ENCODE data around the gene JSRP1. TPM values are rescaled to one million over a fixed set of nuclear protein-coding genes. Genes with fewer than 3 reads are reported as not detected.

The JSRP1 gene
- total and polyA plus RNA-seq, 10 of the 15 experiments (the other 5 are each of a cell fraction or from before 2014, with no cell fraction given) = 0.41 to 0.91 (median 0.49) TPM; not detected in 7

DNA sequence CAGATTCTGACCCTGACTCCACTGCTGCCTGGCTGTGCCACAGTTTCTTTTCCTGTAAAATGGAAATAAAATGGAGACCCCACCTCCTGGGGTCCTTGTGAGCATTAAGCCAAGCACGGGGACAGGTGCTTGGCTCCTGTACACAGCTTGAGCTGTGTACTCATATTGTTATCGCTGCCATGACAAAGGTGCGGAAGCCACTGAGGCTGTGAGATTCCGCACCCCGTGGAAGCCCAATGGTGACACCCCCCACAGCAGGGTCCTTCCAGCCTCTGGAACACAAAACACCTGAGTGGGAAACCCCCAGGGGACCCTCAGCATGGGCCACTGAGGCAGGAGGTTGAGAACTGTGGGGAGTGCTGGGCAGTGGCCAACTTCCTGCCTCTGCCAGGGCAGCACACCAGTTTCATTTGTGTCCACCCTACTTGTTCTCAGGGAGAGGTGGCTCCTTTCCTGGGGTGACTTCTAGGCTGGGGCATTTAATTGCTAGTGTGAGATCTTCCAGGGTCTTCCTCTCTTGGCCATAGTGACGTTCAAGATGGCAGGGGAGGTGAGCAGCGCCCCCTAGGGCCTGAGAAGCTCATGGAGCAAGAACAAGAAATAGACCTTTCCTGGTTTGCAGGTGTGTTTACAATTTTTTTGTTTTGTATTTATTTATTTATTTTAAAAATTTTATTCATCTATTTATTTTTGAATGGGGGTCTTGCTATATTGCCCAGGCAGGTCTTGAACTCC lies 5.4 kb upstream of the JSRP1 start:
- Histone ChIP-seq H3K4me1 (ENCODE audit: control insufficient read depth, insufficient read depth, low read length) (peaks cover 25% of the 10 kb centered on the region), H3K27ac (ENCODE audit: control insufficient read depth, insufficient read depth) (no peak overlapping the region), H3K27me3 (replicated peaks in 1 of 2; ENCODE audit: control insufficient read depth in 2 of 2, insufficient read depth in 2 of 2, low read length in 1 of 2) (no peaks in the 10 kb centered on the region), H3K36me3 (ENCODE audit: control insufficient read depth in 2 of 2, insufficient read depth in 2 of 2, low read length in 1 of 2) (no peaks in the 10 kb centered on the region), H2AFZ (ENCODE audit: control insufficient read depth, low read depth, low read length) (no peak overlapping the region), H3K9me3 (replicated peaks; ENCODE audit: control insufficient read depth, insufficient read depth, low read length) (no peaks in the 10 kb centered on the region), H3K79me2 (ENCODE audit: control insufficient read depth, insufficient read depth, low read length) (no peaks in the 10 kb centered on the region), H3K9ac (ENCODE audit: control insufficient read depth, insufficient read depth, low read length) (no peak overlapping the region), H3K4me2 (ENCODE audit: control insufficient read depth, insufficient read depth) (no peak overlapping the region), H3K4me3 (no peak overlapping the region), H4K20me1 (ENCODE audit: control insufficient read depth, insufficient read depth) (no peaks in the 10 kb centered on the region)
- no peak for DNase-seq (ENCODE audit: low read depth, low spot score)
- ATAC-seq = peak; percentile 17; the same call in 1 of the 3 replicates
- intact Hi-C loops (cut with micrococcal nuclease; ENCODE audit: unreplicated experiment) = loop anchor here (10.0 kb wide), 1 partner anchor 167 kb away; the partner anchor contains the start of genes IZUMO4 and MOB3A
- ChIA-PET CTCF (interaction anchor here (0.6 to 6.7 kb wide), 20 partner anchors 9 to 298 kb away, joined by 3 to 130 read pairs (median 4); partner anchors contain the start of genes LSM7, PLEKHJ1 and TIMM13), RAD21 (ENCODE audit: unreplicated experiment) (interaction anchor here (0.8 to 5.4 kb wide), 6 partner anchors 19 to 107 kb away, joined by 3 to 72 read pairs (median 4); partner anchors contain the start of gene SF3A2), POLR2A (interaction anchor here (0.7 to 4.7 kb wide), 5 partner anchors 9 to 54 kb away, joined by 3 to 54 read pairs (median 3); partner anchors contain the start of gene PLEKHJ1), SMC1A (ENCODE audit: uncharacterized antibody, unreplicated experiment) (interaction anchor here (0.7 to 5.4 kb wide), 10 partner anchors 11 to 351 kb away, joined by 3 to 46 read pairs (median 4); partner anchors contain the start of gene PLEKHJ1)
- no TSS peak for BruUV-seq (replicated peaks)
- in situ Hi-C loops (cut with MboI) = no loop called here
- WGBS (ENCODE audit: insufficient coverage, insufficient replicate concordance, low lambda C conversion rate, missing lambda C conversion rate) = 57% methylated on average over 7 of the region's 7 CpGs
- FAIRE-seq = no peak
- TF ChIP-seq TCF3 (IDR thresholded peaks at IDR 0.05; ENCODE audit: borderline replicate concordance, insufficient read depth, low read depth, low read length) (no peak), ESRRA (IDR thresholded peaks at IDR 0.05; ENCODE audit: low read length) (no peak), CBX5 (IDR thresholded peaks at IDR 0.05; ENCODE audit: low read depth) (no peak), YY1 (IDR thresholded peaks at IDR 0.05; ENCODE audit: low read depth, low read length) (peak; percentile 88), BCL11A (IDR thresholded peaks at IDR 0.05; ENCODE audit: low read depth, low read length) (no peak), RAD21 (IDR thresholded peaks at IDR 0.05; ENCODE audit: insufficient read depth, low read depth, low read length) (peak; percentile 50), SPI1 (IDR thresholded peaks at IDR 0.05; ENCODE audit: borderline replicate concordance, insufficient read depth, low read depth, low read length) (peak; percentile 7; the same call in 1 of the 2 replicates)
- TF ChIP-seq, protein P1, sequence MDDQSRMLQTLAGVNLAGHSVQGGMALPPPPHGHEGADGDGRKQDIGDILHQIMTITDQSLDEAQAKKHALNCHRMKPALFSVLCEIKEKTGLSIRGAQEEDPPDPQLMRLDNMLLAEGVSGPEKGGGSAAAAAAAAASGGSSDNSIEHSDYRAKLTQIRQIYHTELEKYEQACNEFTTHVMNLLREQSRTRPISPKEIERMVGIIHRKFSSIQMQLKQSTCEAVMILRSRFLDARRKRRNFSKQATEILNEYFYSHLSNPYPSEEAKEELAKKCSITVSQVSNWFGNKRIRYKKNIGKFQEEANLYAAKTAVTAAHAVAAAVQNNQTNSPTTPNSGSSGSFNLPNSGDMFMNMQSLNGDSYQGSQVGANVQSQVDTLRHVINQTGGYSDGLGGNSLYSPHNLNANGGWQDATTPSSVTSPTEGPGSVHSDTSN (IDR thresholded peaks at IDR 0.05; ENCODE audit: insufficient replicate concordance, low read depth, low read length) = no peak
- TF ChIP-seq, protein P2, sequence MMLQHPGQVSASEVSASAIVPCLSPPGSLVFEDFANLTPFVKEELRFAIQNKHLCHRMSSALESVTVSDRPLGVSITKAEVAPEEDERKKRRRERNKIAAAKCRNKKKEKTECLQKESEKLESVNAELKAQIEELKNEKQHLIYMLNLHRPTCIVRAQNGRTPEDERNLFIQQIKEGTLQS (IDR thresholded peaks at IDR 0.05; ENCODE audit: borderline replicate concordance, extremely low read depth, low read depth, low read length) = no peak
- TF ChIP-seq, protein P3, sequence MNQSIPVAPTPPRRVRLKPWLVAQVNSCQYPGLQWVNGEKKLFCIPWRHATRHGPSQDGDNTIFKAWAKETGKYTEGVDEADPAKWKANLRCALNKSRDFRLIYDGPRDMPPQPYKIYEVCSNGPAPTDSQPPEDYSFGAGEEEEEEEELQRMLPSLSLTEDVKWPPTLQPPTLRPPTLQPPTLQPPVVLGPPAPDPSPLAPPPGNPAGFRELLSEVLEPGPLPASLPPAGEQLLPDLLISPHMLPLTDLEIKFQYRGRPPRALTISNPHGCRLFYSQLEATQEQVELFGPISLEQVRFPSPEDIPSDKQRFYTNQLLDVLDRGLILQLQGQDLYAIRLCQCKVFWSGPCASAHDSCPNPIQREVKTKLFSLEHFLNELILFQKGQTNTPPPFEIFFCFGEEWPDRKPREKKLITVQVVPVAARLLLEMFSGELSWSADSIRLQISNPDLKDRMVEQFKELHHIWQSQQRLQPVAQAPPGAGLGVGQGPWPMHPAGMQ (IDR thresholded peaks at IDR 0.05; ENCODE audit: borderline replicate concordance) = no peak
- TF ChIP-seq, protein P4, sequence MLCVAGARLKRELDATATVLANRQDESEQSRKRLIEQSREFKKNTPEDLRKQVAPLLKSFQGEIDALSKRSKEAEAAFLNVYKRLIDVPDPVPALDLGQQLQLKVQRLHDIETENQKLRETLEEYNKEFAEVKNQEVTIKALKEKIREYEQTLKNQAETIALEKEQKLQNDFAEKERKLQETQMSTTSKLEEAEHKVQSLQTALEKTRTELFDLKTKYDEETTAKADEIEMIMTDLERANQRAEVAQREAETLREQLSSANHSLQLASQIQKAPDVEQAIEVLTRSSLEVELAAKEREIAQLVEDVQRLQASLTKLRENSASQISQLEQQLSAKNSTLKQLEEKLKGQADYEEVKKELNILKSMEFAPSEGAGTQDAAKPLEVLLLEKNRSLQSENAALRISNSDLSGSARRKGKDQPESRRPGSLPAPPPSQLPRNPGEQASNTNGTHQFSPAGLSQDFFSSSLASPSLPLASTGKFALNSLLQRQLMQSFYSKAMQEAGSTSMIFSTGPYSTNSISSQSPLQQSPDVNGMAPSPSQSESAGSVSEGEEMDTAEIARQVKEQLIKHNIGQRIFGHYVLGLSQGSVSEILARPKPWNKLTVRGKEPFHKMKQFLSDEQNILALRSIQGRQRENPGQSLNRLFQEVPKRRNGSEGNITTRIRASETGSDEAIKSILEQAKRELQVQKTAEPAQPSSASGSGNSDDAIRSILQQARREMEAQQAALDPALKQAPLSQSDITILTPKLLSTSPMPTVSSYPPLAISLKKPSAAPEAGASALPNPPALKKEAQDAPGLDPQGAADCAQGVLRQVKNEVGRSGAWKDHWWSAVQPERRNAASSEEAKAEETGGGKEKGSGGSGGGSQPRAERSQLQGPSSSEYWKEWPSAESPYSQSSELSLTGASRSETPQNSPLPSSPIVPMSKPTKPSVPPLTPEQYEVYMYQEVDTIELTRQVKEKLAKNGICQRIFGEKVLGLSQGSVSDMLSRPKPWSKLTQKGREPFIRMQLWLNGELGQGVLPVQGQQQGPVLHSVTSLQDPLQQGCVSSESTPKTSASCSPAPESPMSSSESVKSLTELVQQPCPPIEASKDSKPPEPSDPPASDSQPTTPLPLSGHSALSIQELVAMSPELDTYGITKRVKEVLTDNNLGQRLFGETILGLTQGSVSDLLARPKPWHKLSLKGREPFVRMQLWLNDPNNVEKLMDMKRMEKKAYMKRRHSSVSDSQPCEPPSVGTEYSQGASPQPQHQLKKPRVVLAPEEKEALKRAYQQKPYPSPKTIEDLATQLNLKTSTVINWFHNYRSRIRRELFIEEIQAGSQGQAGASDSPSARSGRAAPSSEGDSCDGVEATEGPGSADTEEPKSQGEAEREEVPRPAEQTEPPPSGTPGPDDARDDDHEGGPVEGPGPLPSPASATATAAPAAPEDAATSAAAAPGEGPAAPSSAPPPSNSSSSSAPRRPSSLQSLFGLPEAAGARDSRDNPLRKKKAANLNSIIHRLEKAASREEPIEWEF (IDR thresholded peaks at IDR 0.05; ENCODE audit: insufficient replicate concordance, low read depth, low read length) = no peak

Measured in GM12878 (cell line).